NCI-H2227 (cell line): ENCODE data around the gene CELF1.
A peak's percentile ranks its signal among the peaks of the same experiment; 100 is the strongest.

Experiments used
- DNase-seq: peaks from one replicate; lab custom pipeline; 2025; ENCODE audit not compliant: unreplicated experiment; lab: John Stamatoyannopoulos, UW

The CELF1 gene

GRCh38 chr11:47552566-47553405 is at the start of gene CELF1:
TSS of gene CELF1 (minus strand) at chr11:47553132. CDS start at chr11:47499523, 53,609 bp downstream.
- DNase-seq, result peak; percentile 96

- no peak for DNase-seq
These were observed 47.0 kb upstream of the CELF1 start for GRCh38 chr11:47599902-47600301.

GRCh38 chr11:47595967-47596366 is 43.0 kb upstream of the CELF1 start:
- no peak for DNase-seq

DNA sequence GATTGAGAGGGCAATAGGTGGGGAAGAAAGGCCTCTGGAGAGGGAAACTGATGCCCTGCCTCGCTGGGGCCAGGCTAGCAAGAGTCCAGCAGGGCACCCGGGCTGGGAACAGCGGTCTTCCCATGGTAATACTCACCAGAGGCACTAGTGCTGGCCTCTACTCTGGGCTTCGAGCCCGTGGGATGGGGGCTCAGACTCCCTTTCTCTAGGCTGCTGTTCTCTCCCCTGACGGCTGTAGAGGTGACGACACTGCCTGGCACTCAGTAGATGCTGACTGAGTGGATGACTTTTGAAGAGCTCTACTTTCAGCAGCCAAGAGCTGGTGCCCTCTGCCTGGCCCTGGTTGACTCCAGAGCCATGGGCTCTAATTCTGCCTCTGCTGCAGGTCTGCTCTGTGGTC is 42.1 kb upstream of the CELF1 start:
- no peak for DNase-seq

DNA sequence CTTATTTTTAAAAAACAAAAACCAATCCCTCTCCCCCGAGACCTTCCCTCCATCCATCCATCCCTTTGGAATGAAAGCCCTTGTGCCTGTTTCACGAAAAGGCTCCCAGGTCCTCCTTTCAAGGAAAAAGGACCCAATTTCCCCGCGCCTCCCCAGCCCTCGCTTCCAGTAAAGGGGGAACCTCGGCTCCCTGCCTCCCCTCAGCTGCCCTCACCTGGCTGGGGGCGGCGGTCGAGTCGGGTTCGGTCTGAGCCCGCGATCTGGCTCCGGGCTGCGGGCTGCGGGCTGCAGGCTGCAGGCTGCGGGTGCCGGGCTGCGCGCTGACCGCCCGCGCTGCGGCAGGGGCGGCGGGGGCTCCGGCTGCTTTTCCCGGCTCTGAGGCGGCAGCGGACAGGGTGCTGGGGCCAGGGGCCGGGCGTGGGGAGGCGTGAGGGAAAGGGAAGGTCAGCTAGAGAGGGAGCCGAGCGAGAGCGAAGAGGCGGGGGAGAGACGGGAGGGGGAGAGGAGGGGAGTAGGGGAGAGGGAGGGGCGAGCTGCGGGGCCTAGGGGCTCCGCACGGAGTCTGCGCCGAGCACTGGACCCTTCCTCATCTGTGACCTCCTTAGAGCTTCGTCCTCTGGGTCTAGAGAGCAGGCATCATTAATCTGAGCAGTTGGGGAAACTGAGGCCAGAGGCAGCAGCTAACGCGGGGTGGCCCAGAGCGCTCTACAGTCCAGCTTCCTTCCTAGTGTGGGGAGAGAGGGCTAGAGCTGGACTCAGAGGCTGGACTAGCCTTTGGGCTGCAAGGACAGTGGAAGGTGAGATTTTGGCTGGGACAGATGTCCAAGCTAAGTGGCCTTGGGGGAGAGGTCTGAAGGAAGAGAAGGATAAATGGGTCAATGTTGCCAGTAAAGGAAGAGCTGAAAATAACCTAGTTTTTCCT is 41.3 kb upstream of the CELF1 start, which contains the start of gene C1QTNF4:
C1QTNF4 (minus strand) TSS at position 478 of the 922 bp plus-strand sequence. CDS start 3,601 bp downstream, outside the sequence.
- peak; percentile 19 for DNase-seq

DNA sequence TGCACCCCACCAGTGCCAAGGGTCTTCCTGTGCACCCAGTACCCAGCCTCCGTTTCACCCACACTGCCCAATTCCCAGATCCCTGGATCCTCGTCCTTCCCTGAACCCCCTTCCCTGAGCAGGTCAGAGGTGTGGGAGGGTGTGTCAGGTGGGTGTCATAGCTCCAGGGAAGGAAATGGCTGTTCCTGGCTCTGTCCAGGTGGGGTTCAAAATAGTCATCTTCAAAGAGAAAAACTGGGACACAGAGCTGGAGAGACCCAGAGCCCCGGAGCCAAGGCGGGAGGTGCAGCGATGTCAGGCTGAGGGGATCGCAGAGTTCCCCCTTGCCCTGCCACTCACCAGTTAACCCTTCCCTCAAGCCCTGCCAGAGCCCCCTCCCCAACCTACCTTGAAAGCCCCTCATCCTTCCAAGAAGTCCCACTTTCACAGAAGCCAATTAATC is 40.6 kb upstream of the CELF1 start:
- DNase-seq, result no peak

DNA sequence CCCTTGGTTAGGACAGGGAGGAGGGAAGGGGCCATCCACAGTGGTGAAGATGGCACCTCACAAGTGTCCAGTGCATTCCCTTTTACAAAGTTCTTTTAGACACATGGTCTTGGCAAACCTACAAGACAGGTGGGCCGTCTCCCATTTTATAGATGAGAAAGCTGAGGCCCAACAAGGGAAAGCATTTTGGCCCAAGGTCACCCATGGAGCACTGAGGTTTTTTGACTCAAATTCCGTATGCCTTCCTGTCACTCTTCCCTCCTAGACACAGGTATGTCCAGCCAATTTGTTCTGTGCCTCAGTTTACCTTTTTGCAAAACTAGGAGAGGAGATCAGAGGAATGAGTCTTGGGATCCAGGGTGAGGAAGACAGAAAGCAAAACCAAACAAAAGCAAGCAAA is 40.0 kb upstream of the CELF1 start:
- no peak for DNase-seq

DNA sequence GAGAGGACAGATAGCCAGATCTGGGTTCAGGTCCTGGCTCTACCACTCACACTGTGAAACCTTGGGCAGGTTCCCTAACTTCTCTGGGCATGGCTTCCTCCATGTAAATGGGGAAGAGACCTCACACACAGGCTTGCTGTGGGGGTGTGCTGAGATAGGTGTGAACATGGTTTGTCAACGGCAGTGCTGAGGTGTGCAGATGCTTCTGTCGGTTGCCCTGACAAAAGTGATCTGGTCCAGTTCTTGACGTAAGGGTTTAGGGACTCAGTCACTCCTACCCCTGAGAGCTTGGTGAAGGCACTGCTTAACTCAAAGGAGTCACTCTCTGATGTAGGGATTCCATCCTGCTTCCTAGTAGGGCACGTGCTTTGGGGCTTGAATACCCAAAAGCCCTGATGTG is 39.3 kb upstream of the CELF1 start:
- DNase-seq, result no peak

DNA sequence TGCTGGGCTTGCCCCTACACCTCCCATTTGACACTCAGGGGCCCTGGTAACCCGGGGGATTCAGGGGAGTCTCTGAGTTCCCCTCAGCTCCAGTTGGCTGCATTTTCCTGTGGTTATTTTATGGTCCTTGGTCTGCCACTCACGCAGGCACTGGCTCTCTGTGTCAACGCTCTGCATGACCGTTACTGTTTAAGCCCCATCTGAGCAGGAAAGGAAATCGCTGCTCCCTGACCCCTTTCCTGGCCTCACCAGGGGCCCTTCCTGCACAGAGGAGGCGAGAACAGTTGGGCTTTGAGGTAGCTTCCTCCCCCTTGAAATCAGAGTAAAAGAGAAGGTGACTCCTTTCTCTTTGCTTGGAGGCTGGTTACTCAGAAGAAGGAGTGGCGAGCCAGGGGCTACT is 38.8 kb upstream of the CELF1 start:
- no peak for DNase-seq

GRCh38 chr11:47589977-47590861 is 37.3 kb upstream of the CELF1 start:
- DNase-seq, result no peak

DNA sequence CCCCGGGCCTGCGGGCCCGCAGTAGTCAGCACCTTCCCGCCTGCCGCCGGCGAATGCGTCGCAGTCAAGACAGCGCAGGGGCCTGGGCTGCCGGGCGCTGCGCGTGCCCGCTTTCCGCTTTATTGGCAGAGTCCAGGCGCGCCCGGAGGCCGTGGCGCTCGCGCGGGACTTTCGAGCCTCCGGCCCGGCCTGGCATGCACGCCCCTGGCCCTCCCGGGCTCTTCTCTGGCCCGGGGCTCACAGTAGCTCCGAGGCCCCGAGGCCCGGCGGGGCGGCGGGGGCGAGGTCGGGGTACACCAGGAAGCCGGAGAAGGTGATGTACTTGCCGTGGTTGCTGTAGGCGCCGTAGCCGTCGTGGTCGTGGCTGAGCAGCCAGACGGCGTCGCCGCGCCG is 36.6 kb upstream of the CELF1 start:
- no peak for DNase-seq

- DNase-seq, result no peak
These were observed 36.2 kb upstream of the CELF1 start for GRCh38 chr11:47589118-47589517.

DNA sequence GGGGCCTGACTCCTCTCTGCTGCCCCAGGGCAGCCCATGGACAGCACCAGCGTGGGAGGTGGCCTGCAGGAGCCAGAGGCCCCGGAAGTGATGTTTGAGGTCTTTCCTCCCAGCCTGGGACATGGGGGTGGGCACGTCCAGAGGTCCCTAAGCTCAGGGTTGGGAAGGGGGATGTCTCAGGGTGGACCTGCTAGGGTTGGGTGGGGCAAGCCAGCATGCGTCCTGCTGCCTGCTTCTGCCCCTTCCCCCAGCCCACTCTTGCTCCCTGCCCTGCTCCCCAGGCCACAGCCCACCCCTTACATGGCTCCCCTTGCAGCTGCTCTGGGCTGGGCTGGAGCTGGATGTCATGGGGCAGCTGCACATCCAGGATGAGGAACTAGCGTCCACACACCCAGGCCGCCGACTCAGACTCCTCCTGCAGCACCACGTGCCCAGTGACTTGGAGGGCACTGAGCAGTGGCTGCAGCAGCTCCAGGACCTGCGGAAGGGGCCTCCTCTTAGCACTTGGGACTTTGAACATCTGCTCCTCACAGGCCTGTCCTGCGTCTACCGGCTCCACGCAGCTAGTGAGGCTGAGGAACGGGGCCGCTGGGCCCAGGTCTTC is 34.9 kb upstream of the CELF1 start:
- no peak for DNase-seq

DNA sequence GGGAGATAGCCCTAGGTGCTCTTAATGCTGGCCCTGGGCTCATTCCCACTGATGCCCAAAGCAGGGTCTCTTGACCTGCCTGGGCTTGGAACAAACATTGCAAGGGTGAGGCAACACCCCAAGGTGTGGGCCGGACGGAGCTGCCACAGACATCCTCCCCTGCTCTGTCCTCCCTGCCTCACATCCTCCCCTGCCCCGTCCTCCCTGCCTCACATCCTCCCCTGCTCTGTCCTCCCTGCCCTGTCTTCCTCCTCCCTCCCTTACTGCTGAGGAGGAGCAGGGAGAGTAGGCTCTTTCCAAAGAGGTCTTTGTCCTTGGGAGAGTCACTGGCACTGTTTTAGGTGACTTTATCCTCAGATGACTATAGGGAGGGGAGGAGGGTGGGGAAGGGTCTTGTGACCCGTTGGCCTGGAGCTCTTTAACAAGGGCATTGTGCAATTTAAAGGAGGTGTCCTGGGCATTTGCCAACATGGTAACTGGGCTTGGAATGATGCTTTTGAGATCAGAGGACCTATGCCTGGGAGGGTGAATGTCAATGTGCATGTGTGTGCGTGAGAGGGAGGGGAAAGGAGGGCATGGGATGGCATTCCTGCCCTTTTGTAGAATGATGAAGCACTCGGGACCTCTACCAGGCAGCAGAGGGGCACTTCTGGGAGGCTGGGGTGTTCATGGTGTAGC is 34.2 kb upstream of the CELF1 start:
- DNase-seq, result no peak

GRCh38 chr11:47586098-47586855 is 33.3 kb upstream of the CELF1 start, which contains the start of gene FAM180B:
TSS of gene FAM180B (plus strand) at chr11:47586678. CDS start at chr11:47586769, 91 bp downstream.
- no peak for DNase-seq

DNA sequence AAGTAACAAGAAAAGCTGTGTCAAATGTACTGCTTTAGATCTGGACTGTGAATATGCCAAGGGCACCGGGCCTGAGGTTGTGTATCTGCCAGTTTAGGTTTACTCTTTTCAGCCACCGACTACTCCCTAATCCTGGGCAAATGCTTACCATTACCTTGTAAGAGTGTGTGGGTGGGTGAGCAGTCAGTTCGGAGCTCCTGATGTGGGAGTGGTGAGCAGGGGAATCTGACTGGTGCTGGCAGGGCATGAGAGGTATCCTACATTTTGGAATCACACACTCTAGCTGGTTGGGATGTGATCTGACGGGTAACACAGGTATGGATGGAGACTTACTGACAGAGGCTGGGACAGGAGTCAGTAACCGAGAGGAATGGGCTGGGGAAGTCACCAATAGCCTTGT is 30.9 kb upstream of the CELF1 start:
- DNase-seq, result no peak

DNA sequence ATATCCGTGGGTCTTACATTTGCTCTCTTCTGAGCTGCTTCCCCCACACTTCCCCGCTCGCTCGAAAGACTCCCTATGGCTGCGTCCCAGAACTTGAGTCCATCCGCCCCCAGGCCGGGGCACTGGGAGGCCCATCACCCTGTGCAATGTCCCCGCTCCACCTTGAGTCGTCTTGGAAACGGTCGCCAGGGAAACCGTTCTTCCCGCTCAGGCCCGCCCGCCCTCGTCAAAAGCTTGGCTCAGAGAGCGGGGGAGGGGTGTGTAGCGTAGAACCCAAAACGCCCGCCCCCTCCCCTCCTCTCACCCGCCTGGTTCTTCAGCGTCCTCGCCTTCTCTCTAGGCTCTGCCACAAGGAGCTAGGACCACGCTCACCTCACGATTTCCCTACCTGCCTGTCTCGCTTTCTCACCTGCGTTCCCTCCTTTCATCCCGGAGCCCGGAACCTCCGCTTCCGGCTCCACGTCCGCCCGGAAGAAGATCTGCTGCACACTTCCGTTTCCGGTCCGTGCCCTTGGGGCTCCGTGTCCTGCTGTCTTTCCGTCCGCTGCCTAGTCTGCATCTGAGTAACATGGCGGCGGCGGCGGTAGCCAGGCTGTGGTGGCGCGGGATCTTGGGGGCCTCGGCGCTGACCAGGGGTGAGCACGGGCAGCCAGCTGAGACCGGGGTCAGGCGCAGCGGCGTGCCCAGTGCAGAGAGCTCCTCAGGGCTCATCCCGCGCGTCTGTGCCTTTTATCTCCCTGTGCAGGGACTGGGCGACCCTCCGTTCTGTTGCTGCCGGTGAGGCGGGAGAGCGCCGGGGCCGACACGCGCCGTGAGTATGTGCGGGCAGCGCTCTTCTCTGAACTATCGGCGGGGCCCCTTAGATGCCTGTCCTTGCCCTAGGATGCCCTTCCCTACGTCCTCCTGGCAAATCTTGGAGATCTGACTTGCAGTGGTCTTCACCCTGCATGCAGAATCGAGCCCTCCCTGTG is 25.9 kb upstream of the CELF1 start, which contains the start of the genes KBTBD4 and NDUFS3:
KBTBD4 (minus strand) TSS at position 447 of the 971 bp plus-strand sequence; CDS start at position 428, 19 bp downstream.
NDUFS3 (plus strand) TSS at position 551 of the 971 bp plus-strand sequence; CDS start at position 569, 18 bp downstream.
- peak; percentile 95 for DNase-seq
